NCI-H2081 (cell line): ENCODE results near the gene UTP25.
A peak's percentile ranks its signal among the peaks of the same experiment; 100 is the strongest.
"Not testable (repeated sequence)": the region's sequence is repeated elsewhere in the genome, so short reads cannot be mapped to it uniquely, and the experiment has no call there.

Experiments
- DNase-seq, 2 experiments: peaks; one replicate each; lab custom pipeline; 2025; lab: John Stamatoyannopoulos, UW

UTP25 gene

GRCh38 chr1:209871430-209871829 lies 43.7 kb downstream of the UTP25 start:
- DNase-seq, result no peak

GRCh38 chr1:209873067-209873799 lies 45.5 kb downstream of the UTP25 start:
- DNase-seq, result peak in 1 of 2 experiments; percentile 28

GRCh38 chr1:209875515-209875914 lies 47.7 kb downstream of the UTP25 start:
- peak; percentile 69 to 83 for DNase-seq

GRCh38 chr1:209876078-209876800 lies 48.5 kb downstream of the UTP25 start:
- peak; percentile 10 to 45 for DNase-seq

GRCh38 chr1:209877087-209877764 lies 49.5 kb downstream of the UTP25 start:
- DNase-seq, result no peak

- DNase-seq, result no peak
Observed at GRCh38 chr1:209878964-209879363, 51.2 kb downstream of the UTP25 start.

GRCh38 chr1:209879539-209879938 lies 51.8 kb downstream of the UTP25 start:
- peak; percentile 12 to 81 for DNase-seq

- DNase-seq, result no peak
Observed at GRCh38 chr1:209880031-209880430, 52.3 kb downstream of the UTP25 start.

GRCh38 chr1:209881619-209882018 lies 53.8 kb downstream of the UTP25 start:
- no peak for DNase-seq

- no peak for DNase-seq
Observed at GRCh38 chr1:209882286-209882685, 54.5 kb downstream of the UTP25 start.

- no peak for DNase-seq
Observed at GRCh38 chr1:209882942-209883340, 55.2 kb downstream of the UTP25 start.

GRCh38 chr1:209883341-209883971 lies 55.7 kb downstream of the UTP25 start:
- no peak for DNase-seq

- no peak for DNase-seq
Observed at GRCh38 chr1:209884249-209884648, 56.5 kb downstream of the UTP25 start.

- no peak for DNase-seq
Observed at GRCh38 chr1:209884665-209885117, 56.9 kb downstream of the UTP25 start.

- DNase-seq, result no peak
Observed at GRCh38 chr1:209885403-209886218, 57.8 kb downstream of the UTP25 start.

- DNase-seq, result peak in 1 of 2 experiments; percentile 41
Observed at GRCh38 chr1:209886219-209886536, 58.4 kb downstream of the UTP25 start.

- DNase-seq, result not testable (repeated sequence)
Observed at GRCh38 chr1:209888291-209889076, 60.7 kb downstream of the UTP25 start.

- no peak for DNase-seq
Observed at GRCh38 chr1:209889077-209889418, 61.3 kb downstream of the UTP25 start.

GRCh38 chr1:209890641-209891330 lies 63.0 kb downstream of the UTP25 start:
- no peak for DNase-seq

- DNase-seq, result no peak
Observed at GRCh38 chr1:209893751-209894150, 66.0 kb downstream of the UTP25 start.
